Heart left ventricle (tissue), 16 donors: ENCODE measurements around the gene SH3RF3. TPM values are rescaled to one million over a fixed set of nuclear protein-coding genes. Genes with fewer than 3 reads are reported as not detected.

ENCODE experiments used
- ATAC-seq, 4 donors: fragments of 200-7000 bp; cut with Tn5 transposase; one replicate each; pipeline ENCODE4 v1.9.1; 2020 to 2022; ENCODE audit warnings: moderate library complexity in 4 of 4, mild to moderate bottlenecking in 3 of 4, moderate number of reproducible peaks in 1 of 4
- DNase-seq, 5 donors: peaks; one replicate each; pipeline ENCODE4 v3.0.0-alpha.2; 2020
- H3K27ac ChIP-seq, 12 donors: fragments of 200-600 bp; sonication (generic) in 4 of 12; one replicate each; pipeline versions ENCODE4 v1.5.0 to v1.8.0; 2016 to 2022; ENCODE audit warnings: mild to moderate bottlenecking in 2 of 12
- H3K27me3 ChIP-seq, 9 donors: fragments of 200-600 bp; sonication (generic) in 2 of 9; one replicate each; pipeline versions ENCODE4 v1.5.1 to v1.8.0; 2016 to 2022; ENCODE audit warnings: mild to moderate bottlenecking in 3 of 9
- H3K36me3 ChIP-seq, 9 donors: fragments of 200-600 bp; sonication (generic) in 2 of 9; one replicate each; pipeline versions ENCODE4 v1.5.0 to v1.8.0; 2018 to 2022; ENCODE audit warnings: mild to moderate bottlenecking in 2 of 9
- H3K4me1 ChIP-seq, 12 donors: fragments of 200-600 bp; sonication (generic) in 4 of 12; one replicate each; pipeline versions ENCODE4 v1.5.0 to v1.8.0; 2016 to 2022; ENCODE audit warnings: mild to moderate bottlenecking in 3 of 12
- H3K4me3 ChIP-seq, 12 donors: fragments of 200-600 bp; sonication (generic) in 4 of 12; one replicate each; pipeline versions ENCODE4 v1.5.0 to v1.8.0; 2017 to 2022; ENCODE audit warnings: mild to moderate bottlenecking in 9 of 12, moderate library complexity in 4 of 12
- H3K9me3 ChIP-seq, 12 donors: fragments of 200-600 bp; sonication (generic) in 4 of 12; one replicate each; pipeline versions ENCODE4 v1.5.0 to v1.8.0; 2016 to 2022; ENCODE audit warnings: mild to moderate bottlenecking in 1 of 12
- CTCF ChIP-seq, 12 donors: fragments of 200-600 bp; sonication (generic) in 4 of 12; IDR thresholded peaks; one replicate each; pipeline versions ENCODE4 v1.5.0 to v1.8.0; 2018 to 2022; ENCODE audit warnings: antibody characterized with exemption in 12 of 12, mild to moderate bottlenecking in 5 of 12
- POLR2A ChIP-seq, 2 donors: fragments of 450-650 bp; IDR thresholded peaks; one replicate each; pipeline ENCODE4 v1.6.1; 2017; ENCODE audit warnings: antibody characterized with exemption in 2 of 2, mild to moderate bottlenecking in 2 of 2, moderate library complexity in 2 of 2
- WGBS, 4 donors: extraction: QIAGEN DNeasy Blood & Tissue Kit in 2 of 4; methylation state at CpG; one replicate each; pipeline versions ENCODE4 v1.1.5 to v1.1.7; 2013 to 2018; 5-methylcytosine and 5-hydroxymethylcytosine counted together
- intact Hi-C, 10 donors: fragments of 100-400 bp; cut with DNase I; formaldehyde crosslinking; loops; one replicate each; pipeline versions ENCODE4 v1.11.1 to v1.14.2; 2022
- polyA plus RNA-seq, 2 donors: library from polyadenylated mRNA; stranded (reverse); fragments of 200-250 nt; gene quantifications; one replicate each; pipeline ENCODE4 v1.2.3, GENCODE V29; 2013
- total RNA-seq, 9 donors: library from RNA; depleted of rRNA in 2 of 9; stranded (reverse); fragments of >200 nt in 2 of 9; fragmentation: NEBNext Ultra II Directional in 3 of 9; extraction: Animal tissue kit (Norgen Biotek cat#: 25700) in 3 of 9; gene quantifications; one replicate each; pipeline versions ENCODE4 v1.1.0 to v1.2.4, GENCODE V29; 2016 to 2023
- donor health status: ischemic (EF 13 %, LVEDD 7.1; RV severe dilation, severe dysfunction).
- donor health status: healthy with polysubstance abuse.
- donor health status: DM: no; HTN: yes; CAD: no.
- donor health status: DM: no; HTN: no; CAD: no.
- donor health status: ischemic (EF 25% LVEDD 6.9; RV normal size, moderate dysfunction).
- donor health status: ischemic (EF 25% LVEDD 5.7; RV mildly dilated, moderate dysfunction).
- donor health status: healthy.
- donor health status: DM: yes; HTN: yes; CAD: no.
- donor health status: ischemic (EF 35%, LVEDD 5.7; RV mildly dilated, moderate dysfunction).
- donor health status: nonischemic (EF 11% LVEDD 7.7; RV severe dilation, severe dysfunction).
- donor health status: DM: yes; HTN: yes; CAD: no.
- donor health status: PGD.
- donor health status: ischemic (EF 29% LVEDD 5.4; RV normal size, mild dysfunction).
- donor health status: nonischemic (EF 23%, LVEDD 6.1; RV moderate dilation, normal function).

The SH3RF3 gene
- total and polyA plus RNA-seq, 11 donors = 5.2 to 15.7 (median 7.9) TPM

GRCh38 chr2:109306190-109306589 lies 177.2 kb downstream of the SH3RF3 start:
- intact Hi-C loops = no loop called here
- no peak overlapping the region for H3K4me3 ChIP-seq
- no peak overlapping the region for H3K27ac ChIP-seq
- DNase-seq (peak in 1 of 5 donors; percentile 14), ATAC-seq (peak in 1 of 4 donors; percentile 44)
- no peak for TF ChIP-seq CTCF (IDR thresholded peaks at IDR 0.05)
- TF ChIP-seq POLR2A (IDR thresholded peaks at IDR 0.05) = no peak
- H3K36me3 ChIP-seq = no peaks in the 10 kb centered on the region
- peaks cover 0 to 5% (median 0%) of the 10 kb centered on the region in 12 donors for H3K4me1 ChIP-seq
- no peaks in the 10 kb centered on the region for H3K27me3 ChIP-seq
- H3K9me3 ChIP-seq = no peaks in the 10 kb centered on the region
- WGBS, 4 donors = 67 to 82% (median 71%) methylated on average over 6 to 10 of the region's 10 CpGs

GRCh38 chr2:109311771-109312170 lies 182.8 kb downstream of the SH3RF3 start:
- TF ChIP-seq POLR2A (IDR thresholded peaks at IDR 0.05) (no peak), CTCF (IDR thresholded peaks at IDR 0.05) (no peak)
- DNase-seq (no peak), ATAC-seq (no peak)
- 91 to 95% (median 92%) methylated on average over 5 of the region's 5 CpGs for WGBS, 4 donors
- intact Hi-C loops = no loop called here
- H3K4me1 ChIP-seq = no peaks in the 10 kb centered on the region
- no peaks in the 10 kb centered on the region for H3K27me3 ChIP-seq
- H3K9me3 ChIP-seq = no peaks in the 10 kb centered on the region
- no peak overlapping the region for H3K4me3 ChIP-seq
- H3K27ac ChIP-seq = no peak overlapping the region
- H3K36me3 ChIP-seq = no peaks in the 10 kb centered on the region

GRCh38 chr2:109312902-109313301 lies 183.9 kb downstream of the SH3RF3 start:
- H3K27ac ChIP-seq = no peak overlapping the region
- 73 to 99% (median 83%) methylated on average over 5 of the region's 5 CpGs for WGBS, 4 donors
- H3K4me1 ChIP-seq = peaks cover 0 to 9% (median 5%) of the 10 kb centered on the region in 12 donors
- no peak overlapping the region for H3K4me3 ChIP-seq
- H3K27me3 ChIP-seq = no peaks in the 10 kb centered on the region
- TF ChIP-seq POLR2A (IDR thresholded peaks at IDR 0.05) = no peak
- no peak for TF ChIP-seq CTCF (IDR thresholded peaks at IDR 0.05)
- no peak for DNase-seq
- intact Hi-C loops = no loop called here
- ATAC-seq = no peak
- H3K9me3 ChIP-seq = no peaks in the 10 kb centered on the region
- H3K36me3 ChIP-seq = no peaks in the 10 kb centered on the region

GRCh38 chr2:109313343-109313742 lies 184.3 kb downstream of the SH3RF3 start:
- Histone ChIP-seq H3K27ac (no peak overlapping the region), H3K9me3 (no peaks in the 10 kb centered on the region), H3K36me3 (no peaks in the 10 kb centered on the region), H3K4me3 (no peak overlapping the region), H3K27me3 (no peaks in the 10 kb centered on the region), H3K4me1 (peaks cover 0 to 13% (median 10%) of the 10 kb centered on the region in 12 donors)
- DNase-seq (no peak), ATAC-seq (no peak)
- no peak for TF ChIP-seq CTCF (IDR thresholded peaks at IDR 0.05)
- TF ChIP-seq POLR2A (IDR thresholded peaks at IDR 0.05) = no peak
- WGBS, 4 donors = 96 to 100% (median 97%) methylated on average over 1 to 4 of the region's 4 CpGs
- intact Hi-C loops = no loop called here
